Glomerular visceral epithelial cell (primary cell): ENCODE results near the gene FYCO1.
"Not testable (repeated sequence)": the region's sequence is repeated elsewhere in the genome, so short reads cannot be mapped to it uniquely, and the experiment has no call there.

Experiments
- DNase-seq: peaks from one replicate; pipeline ENCODE4 v3.0.0-alpha.2; 2016; ENCODE audit errors: extremely low spot score

The FYCO1 gene

GRCh38 chr3:45995236-45996192 lies at the start of gene FYCO1:
FYCO1 (minus strand) TSS chr3:45995824; CDS start chr3:45984910, 10,914 bp downstream.
- peak; percentile 81 for DNase-seq

- DNase-seq, result no peak
Observed at GRCh38 chr3:46038916-46039315, 43.3 kb upstream of the FYCO1 start.

GRCh38 chr3:46038071-46038470 lies 42.4 kb upstream of the FYCO1 start:
- not testable (repeated sequence) for DNase-seq

- DNase-seq, result no peak
Observed at GRCh38 chr3:46036191-46036590, 40.6 kb upstream of the FYCO1 start.

- no peak for DNase-seq
Observed at GRCh38 chr3:46031747-46032146, 36.1 kb upstream of the FYCO1 start.

GRCh38 chr3:46031269-46031668 lies 35.6 kb upstream of the FYCO1 start:
- DNase-seq, result no peak

- no peak for DNase-seq
Observed at GRCh38 chr3:46030626-46031025, 35.0 kb upstream of the FYCO1 start.

- DNase-seq, result no peak
Observed at GRCh38 chr3:46029953-46030543, 34.4 kb upstream of the FYCO1 start.

GRCh38 chr3:46027736-46028397 lies 32.2 kb upstream of the FYCO1 start:
- no peak for DNase-seq

- no peak for DNase-seq
Observed at GRCh38 chr3:46027021-46027705, 31.5 kb upstream of the FYCO1 start, which contains the start of gene XCR1. XCR1 (minus strand) TSS chr3:46027483; CDS start chr3:46021947, 5,536 bp downstream.

- no peak for DNase-seq
Observed at GRCh38 chr3:46025139-46025538, 29.5 kb upstream of the FYCO1 start.

- DNase-seq, result no peak
Observed at GRCh38 chr3:46024131-46024530, 28.5 kb upstream of the FYCO1 start.

- DNase-seq, result no peak
Observed at GRCh38 chr3:46022909-46023785, 27.5 kb upstream of the FYCO1 start.

- DNase-seq, result no peak
Observed at GRCh38 chr3:46021516-46021915, 25.9 kb upstream of the FYCO1 start.

GRCh38 chr3:46020766-46021510 lies 25.3 kb upstream of the FYCO1 start:
- DNase-seq, result no peak

GRCh38 chr3:46019707-46020106 lies 24.1 kb upstream of the FYCO1 start:
- DNase-seq, result no peak

GRCh38 chr3:46017720-46018119 lies 22.1 kb upstream of the FYCO1 start:
- peak; percentile 2 for DNase-seq

- no peak for DNase-seq
Observed at GRCh38 chr3:46013316-46014094, 17.9 kb upstream of the FYCO1 start.

GRCh38 chr3:46012246-46012645 lies 16.6 kb upstream of the FYCO1 start:
- no peak for DNase-seq
